HFF-Myc (cell line): ENCODE measurements around the gene STOM.

Experiments
- DNase-seq: peaks from one replicate; pipeline ENCODE4 v3.0.0-alpha.2; 2011; ENCODE audit warnings: low read depth; ENCODE audit errors: extremely low read depth
- H3K4me3 ChIP-seq: replicated peaks from 2 replicates; pipeline ENCODE4 v1.5.1; 2011; ENCODE audit warnings: low read depth, mild to moderate bottlenecking, control low read depth, low read length
- TF ChIP-seq, protein P1 (sequence below): IDR thresholded peaks from 2 replicates; pipeline ENCODE4 v1.5.1; 2012; ENCODE audit warnings: mild to moderate bottlenecking, low read depth, low read length, control low read depth; ENCODE audit errors: missing control alignments

The STOM gene

DNA sequence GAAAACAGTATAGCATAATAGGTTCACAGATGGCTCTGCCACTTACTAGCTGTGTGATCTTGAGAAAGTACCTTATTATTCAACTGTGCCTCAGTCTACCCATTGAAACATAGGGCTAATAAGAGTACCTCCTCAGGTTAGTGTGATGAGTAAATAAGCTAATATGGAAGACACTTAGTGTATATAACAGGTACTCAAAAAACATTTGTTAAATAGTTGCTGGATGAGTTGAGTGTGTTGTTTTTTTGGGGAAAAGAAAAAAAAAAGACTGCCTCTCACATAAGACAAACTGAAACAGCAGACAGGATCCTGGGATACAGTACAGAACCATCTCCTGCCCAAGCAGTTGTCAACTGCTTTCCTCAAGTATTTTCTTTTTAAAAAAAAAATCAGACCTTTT, 5.2 kb downstream of the STOM start:
- no peak overlapping the region for H3K4me3 ChIP-seq
- no peak for DNase-seq
- TF ChIP-seq, protein P1, sequence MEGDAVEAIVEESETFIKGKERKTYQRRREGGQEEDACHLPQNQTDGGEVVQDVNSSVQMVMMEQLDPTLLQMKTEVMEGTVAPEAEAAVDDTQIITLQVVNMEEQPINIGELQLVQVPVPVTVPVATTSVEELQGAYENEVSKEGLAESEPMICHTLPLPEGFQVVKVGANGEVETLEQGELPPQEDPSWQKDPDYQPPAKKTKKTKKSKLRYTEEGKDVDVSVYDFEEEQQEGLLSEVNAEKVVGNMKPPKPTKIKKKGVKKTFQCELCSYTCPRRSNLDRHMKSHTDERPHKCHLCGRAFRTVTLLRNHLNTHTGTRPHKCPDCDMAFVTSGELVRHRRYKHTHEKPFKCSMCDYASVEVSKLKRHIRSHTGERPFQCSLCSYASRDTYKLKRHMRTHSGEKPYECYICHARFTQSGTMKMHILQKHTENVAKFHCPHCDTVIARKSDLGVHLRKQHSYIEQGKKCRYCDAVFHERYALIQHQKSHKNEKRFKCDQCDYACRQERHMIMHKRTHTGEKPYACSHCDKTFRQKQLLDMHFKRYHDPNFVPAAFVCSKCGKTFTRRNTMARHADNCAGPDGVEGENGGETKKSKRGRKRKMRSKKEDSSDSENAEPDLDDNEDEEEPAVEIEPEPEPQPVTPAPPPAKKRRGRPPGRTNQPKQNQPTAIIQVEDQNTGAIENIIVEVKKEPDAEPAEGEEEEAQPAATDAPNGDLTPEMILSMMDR = no peak

- H3K4me3 ChIP-seq = no peak overlapping the region
- TF ChIP-seq, protein P1 = no peak
- DNase-seq = no peak
Measured at GRCh38 chr9:121364077-121364476, 6.0 kb downstream of the STOM start.

GRCh38 chr9:121363622-121363961, 6.5 kb downstream of the STOM start:
- DNase-seq = no peak
- TF ChIP-seq, protein P1 = no peak
- no peak overlapping the region for H3K4me3 ChIP-seq

- no peak for DNase-seq
- no peak overlapping the region for H3K4me3 ChIP-seq
- TF ChIP-seq, protein P1 = no peak
Measured at GRCh38 chr9:121362813-121363621, 7.0 kb downstream of the STOM start.

- H3K4me3 ChIP-seq = no peak overlapping the region
- TF ChIP-seq, protein P1 = no peak
- DNase-seq = no peak
Measured at GRCh38 chr9:121360601-121361374, 9.3 kb downstream of the STOM start.

DNA sequence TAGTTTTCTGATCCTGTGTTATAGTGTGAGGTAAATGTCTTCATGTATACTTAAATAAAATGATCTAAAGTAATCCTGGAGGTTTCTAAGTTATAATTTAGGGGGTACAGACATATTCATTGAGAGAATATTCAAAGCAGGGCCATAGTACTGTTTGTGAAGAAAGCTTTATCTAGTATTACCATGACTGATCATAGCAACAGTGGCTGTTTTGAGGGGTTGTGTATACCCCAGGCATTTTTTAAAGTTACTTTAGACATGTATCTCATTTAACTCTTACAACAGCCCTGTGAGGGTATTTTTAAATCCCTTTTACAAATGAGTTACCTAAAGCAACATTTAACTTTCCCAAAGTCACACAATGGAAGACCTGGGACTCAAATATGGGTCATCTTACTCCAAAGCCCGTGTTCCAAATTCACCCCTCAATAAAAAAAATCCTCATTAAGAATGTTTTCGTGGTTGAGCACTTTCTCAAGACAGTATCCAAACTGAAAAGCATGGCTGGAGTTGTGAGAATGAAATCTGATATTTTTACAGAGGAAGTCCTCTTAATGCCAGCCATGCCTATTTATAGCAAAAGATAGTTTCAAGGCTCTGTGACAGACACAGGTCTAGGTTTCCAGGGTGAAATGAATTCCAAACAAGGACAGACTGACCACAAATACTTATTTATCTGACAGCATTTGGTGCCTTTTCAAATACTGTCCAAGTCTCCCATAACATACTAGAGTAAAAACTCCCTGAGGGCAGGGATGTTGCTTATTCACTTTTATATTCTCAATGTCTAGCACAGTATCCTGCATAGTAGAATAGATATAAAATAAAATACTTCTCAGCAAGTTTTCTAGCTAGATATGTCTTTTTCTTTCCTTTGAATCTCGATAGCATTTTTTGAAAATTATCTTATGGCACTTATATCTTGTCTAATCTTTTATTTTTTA, 10.4 kb downstream of the STOM start:
- DNase-seq = no peak

More for the DNA sequence above, 10.4 kb downstream of the STOM start:
- TF ChIP-seq, protein P1 = no peak
- H3K4me3 ChIP-seq = no peak overlapping the region
